Lower lobe of right lung (tissue), 2 donors: ENCODE measurements around the gene SDC1. TPM values are rescaled to one million over a fixed set of nuclear protein-coding genes. Genes with fewer than 3 reads are reported as not detected.

ENCODE experiments used
- ATAC-seq, 2 donors: fragments of 200-7000 bp; cut with Tn5 transposase; one replicate each; pipeline ENCODE4 v1.9.1; 2020 to 2022; ENCODE audit warnings: mild to moderate bottlenecking in 2 of 2, moderate library complexity in 2 of 2
- DNase-seq: peaks from one replicate; pipeline ENCODE4 v3.0.0-alpha.2; 2020
- H3K27ac ChIP-seq: fragments of 200-600 bp; one replicate; pipeline ENCODE4 v1.8.0; 2022
- H3K27me3 ChIP-seq: fragments of 200-600 bp; one replicate; pipeline ENCODE4 v1.8.0; 2022; ENCODE audit warnings: low read depth
- H3K36me3 ChIP-seq: fragments of 200-600 bp; one replicate; pipeline ENCODE4 v1.8.0; 2022; ENCODE audit warnings: mild to moderate bottlenecking
- H3K4me1 ChIP-seq: fragments of 200-600 bp; one replicate; pipeline ENCODE4 v1.8.0; 2022
- H3K4me3 ChIP-seq: fragments of 200-600 bp; one replicate; pipeline ENCODE4 v1.8.0; 2022; ENCODE audit warnings: mild to moderate bottlenecking
- H3K9me3 ChIP-seq: fragments of 200-600 bp; one replicate; pipeline ENCODE4 v1.8.0; 2022
- CTCF ChIP-seq: fragments of 200-600 bp; IDR thresholded peaks from one replicate; pipeline ENCODE4 v1.8.0; 2022; ENCODE audit warnings: antibody characterized with exemption, mild to moderate bottlenecking
- intact Hi-C: fragments of 100-400 bp; cut with DNase I; formaldehyde crosslinking; loops from one replicate; pipeline ENCODE4 v1.11.0; 2022
- total RNA-seq: library from RNA; stranded (reverse); fragmentation: NEBNext Ultra II Directional; extraction: Animal tissue kit (Norgen Biotek cat#: 25700); gene quantifications from one replicate; pipeline ENCODE4 v1.2.1, GENCODE V29; 2021
- donor health status: DM: no; HTN: yes; CAD: no; lungs with severe emphysema.

The SDC1 gene
- total RNA-seq, 1 donor from 2014 or later = 90.0 TPM

GRCh38 chr2:20181761-20182160, 43.2 kb downstream of the SDC1 start:
- no peak for DNase-seq
- Histone ChIP-seq H3K9me3 (no peaks in the 10 kb centered on the region), H3K4me1 (peaks cover 74% of the 10 kb centered on the region), H3K27ac (peak overlapping the region; percentile 82), H3K27me3 (no peaks in the 10 kb centered on the region), H3K4me3 (no peak overlapping the region), H3K36me3 (no peaks in the 10 kb centered on the region)
- intact Hi-C loops = no loop called here
- ATAC-seq = no peak
- TF ChIP-seq CTCF = no peak

GRCh38 chr2:20180676-20181648, 44.0 kb downstream of the SDC1 start:
- ATAC-seq = no peak
- Histone ChIP-seq H3K27ac (peak overlapping the region; percentile 82), H3K4me1 (peaks cover 66% of the 10 kb centered on the region), H3K36me3 (no peaks in the 10 kb centered on the region), H3K27me3 (no peaks in the 10 kb centered on the region), H3K4me3 (no peak overlapping the region), H3K9me3 (no peaks in the 10 kb centered on the region)
- intact Hi-C loops = no loop called here
- no peak for DNase-seq
- TF ChIP-seq CTCF = no peak

- H3K36me3 ChIP-seq = no peaks in the 10 kb centered on the region
- H3K27ac ChIP-seq = peak overlapping the region; percentile 82
- H3K4me1 ChIP-seq = peaks cover 56% of the 10 kb centered on the region
- intact Hi-C loops = no loop called here
- no peak for TF ChIP-seq CTCF
- H3K27me3 ChIP-seq = no peaks in the 10 kb centered on the region
- H3K4me3 ChIP-seq = no peak overlapping the region
- ATAC-seq (peak; percentile 80 to 82), DNase-seq (peak; percentile 88)
- no peaks in the 10 kb centered on the region for H3K9me3 ChIP-seq
These were observed 45.0 kb downstream of the SDC1 start for GRCh38 chr2:20179755-20180594.

GRCh38 chr2:20179466-20179754, 45.5 kb downstream of the SDC1 start:
- no peak for TF ChIP-seq CTCF
- ATAC-seq = no peak
- intact Hi-C loops = no loop called here
- no peak overlapping the region for H3K4me3 ChIP-seq
- H3K27ac ChIP-seq = peak overlapping the region; percentile 82
- H3K4me1 ChIP-seq = peaks cover 51% of the 10 kb centered on the region
- no peaks in the 10 kb centered on the region for H3K27me3 ChIP-seq
- no peaks in the 10 kb centered on the region for H3K9me3 ChIP-seq
- H3K36me3 ChIP-seq = no peaks in the 10 kb centered on the region
- DNase-seq = no peak

- no peak overlapping the region for H3K4me3 ChIP-seq
- H3K27ac ChIP-seq = peak overlapping the region; percentile 82
- TF ChIP-seq CTCF = no peak
- no peaks in the 10 kb centered on the region for H3K27me3 ChIP-seq
- intact Hi-C loops = no loop called here
- no peaks in the 10 kb centered on the region for H3K36me3 ChIP-seq
- H3K9me3 ChIP-seq = no peaks in the 10 kb centered on the region
- no peak for ATAC-seq
- peaks cover 49% of the 10 kb centered on the region for H3K4me1 ChIP-seq
- no peak for DNase-seq
These were observed 46.1 kb downstream of the SDC1 start for GRCh38 chr2:20178666-20179465.
